H54 (cell line): Measurements from ENCODE around the gene MDFIC.

Experiments used
- DNase-seq: peaks from one replicate; pipeline ENCODE4 v3.0.0; 2011; ENCODE audit warnings: low spot score, mixed read lengths; ENCODE audit not compliant: insufficient read length
- FAIRE-seq: peaks from 3 replicates; lab custom pipeline; 2011; peaks lifted over from hg19 to GRCh38; lab: Jason Lieb, UNC
- POLR2A ChIP-seq: IDR thresholded peaks from 2 replicates; pipeline ENCODE4 v1.6.1; 2011; ENCODE audit warnings: low read depth, mild to moderate bottlenecking, low read length

Gene MDFIC

GRCh38 chr7:114932991-114933390, 11.1 kb downstream of the MDFIC start:
- FAIRE-seq: no peak
- TF ChIP-seq POLR2A: no peak
- no peak for DNase-seq

DNA sequence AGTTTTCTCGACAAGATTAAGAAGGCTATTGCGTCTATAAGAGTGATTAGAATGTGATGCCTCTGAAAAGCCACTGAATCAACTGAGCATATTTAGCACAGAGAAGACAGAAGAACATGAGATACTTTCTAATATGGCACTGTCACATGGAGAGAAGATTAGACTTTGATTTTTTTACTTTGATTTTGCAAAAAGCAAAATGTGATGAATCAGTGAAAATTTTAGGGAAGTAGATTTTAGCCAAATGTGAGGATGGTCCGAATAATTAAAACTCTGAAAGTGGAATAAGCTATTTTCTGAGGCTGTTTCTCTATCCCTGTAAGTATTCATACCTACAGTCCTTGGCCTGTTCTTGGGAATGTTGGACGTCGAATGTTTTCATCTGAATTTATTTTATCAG, 11.8 kb downstream of the MDFIC start:
- FAIRE-seq (no peak), DNase-seq (no peak)
- no peak for TF ChIP-seq POLR2A

DNA sequence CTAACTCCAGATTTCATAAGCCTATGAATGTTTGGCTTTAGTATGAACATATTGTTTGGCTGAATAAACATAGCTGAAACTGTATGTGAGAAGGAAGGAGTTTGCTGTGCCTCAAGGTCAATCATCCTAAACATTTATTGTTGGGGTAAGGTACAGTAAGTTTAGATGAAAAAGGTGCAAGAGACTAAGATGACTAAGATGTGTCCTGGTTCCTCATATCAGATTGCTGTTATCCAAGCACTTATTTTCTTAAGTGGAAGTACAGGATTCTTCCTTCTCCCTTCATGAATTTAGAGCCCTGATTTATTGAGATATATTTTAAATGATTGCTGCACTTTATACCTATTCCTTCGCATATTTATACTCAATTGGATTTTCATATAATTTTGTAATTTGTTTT, 12.2 kb downstream of the MDFIC start:
- no peak for TF ChIP-seq POLR2A
- no peak for DNase-seq
- no peak for FAIRE-seq

GRCh38 chr7:114934713-114935112, 12.8 kb downstream of the MDFIC start:
- TF ChIP-seq POLR2A: no peak
- FAIRE-seq (peak; percentile 41), DNase-seq (no peak)

- DNase-seq: no peak
- no peak for TF ChIP-seq POLR2A
- no peak for FAIRE-seq
Measured at GRCh38 chr7:114936471-114936870, 14.6 kb downstream of the MDFIC start.

GRCh38 chr7:114937446-114937845, 15.6 kb downstream of the MDFIC start:
- no peak for DNase-seq
- peak; percentile 27 for FAIRE-seq
- TF ChIP-seq POLR2A: no peak

DNA sequence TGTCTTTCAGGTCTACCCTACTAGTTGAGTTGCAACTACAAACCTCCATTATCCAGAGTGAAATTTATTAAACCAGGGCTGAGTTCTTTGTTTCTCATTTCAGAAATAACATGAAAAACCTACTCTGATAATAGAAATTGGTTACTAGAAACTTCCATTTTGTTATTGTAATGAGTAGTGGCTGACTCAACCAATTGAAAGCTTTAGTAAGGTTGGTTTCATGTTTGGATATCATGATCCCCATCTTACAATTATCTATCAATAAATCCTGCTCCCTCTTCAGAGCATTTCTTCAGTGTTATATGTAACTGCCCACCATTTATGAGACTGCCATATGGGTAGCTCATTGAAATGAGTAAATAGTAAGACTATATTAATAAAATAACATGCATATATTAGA, 16.9 kb downstream of the MDFIC start:
- FAIRE-seq (no peak), DNase-seq (no peak)
- TF ChIP-seq POLR2A: no peak

- DNase-seq: no peak
- FAIRE-seq: peak; percentile 36
- no peak for TF ChIP-seq POLR2A
Measured at GRCh38 chr7:114939484-114940097, 17.7 kb downstream of the MDFIC start.

DNA sequence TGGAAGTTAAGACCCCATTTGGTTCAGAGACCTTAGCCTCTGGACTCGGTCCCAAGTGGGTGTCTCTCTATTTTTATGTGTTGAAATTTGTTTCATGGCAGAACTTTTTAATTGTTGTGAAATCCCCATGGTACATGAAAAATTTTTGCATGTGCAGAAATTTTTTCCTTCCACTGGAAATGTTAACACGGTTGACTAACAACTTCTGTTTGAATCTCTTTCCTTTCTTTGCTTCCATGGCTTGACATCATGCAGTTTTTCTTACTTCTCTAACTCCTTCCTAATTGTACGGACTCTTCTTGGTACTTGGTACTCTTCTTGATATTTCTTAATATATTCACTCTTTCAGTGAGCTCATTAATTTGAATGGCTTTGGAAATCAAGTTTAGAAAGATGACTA, 18.3 kb downstream of the MDFIC start:
- DNase-seq: no peak
- FAIRE-seq: no peak
- TF ChIP-seq POLR2A: no peak

GRCh38 chr7:114941692-114942091, 19.8 kb downstream of the MDFIC start:
- DNase-seq (no peak), FAIRE-seq (no peak)
- no peak for TF ChIP-seq POLR2A

GRCh38 chr7:114942446-114943175, 20.7 kb downstream of the MDFIC start:
- TF ChIP-seq POLR2A: no peak
- no peak for DNase-seq
- FAIRE-seq: no peak

DNA sequence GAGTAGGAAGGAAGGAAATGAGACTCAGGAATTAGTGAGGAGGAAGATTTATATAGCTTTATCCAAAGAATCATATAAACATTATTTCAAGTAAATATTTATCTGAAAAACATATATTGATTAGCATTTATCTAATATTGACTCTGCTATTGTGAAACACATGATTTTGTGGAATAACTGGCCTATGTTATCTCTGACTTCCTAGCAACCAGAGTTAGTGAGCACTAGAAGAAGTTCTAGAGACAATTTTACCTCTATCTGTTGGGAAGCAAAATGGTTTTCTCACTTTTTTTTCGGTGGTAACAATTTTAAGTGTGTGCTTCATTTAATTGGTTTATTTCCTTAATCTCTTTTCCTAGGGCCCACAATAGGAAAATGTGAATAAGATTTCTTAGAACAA, 21.6 kb downstream of the MDFIC start:
- no peak for DNase-seq
- no peak for FAIRE-seq

GRCh38 chr7:114943953-114944744, 22.3 kb downstream of the MDFIC start:
- DNase-seq (no peak), FAIRE-seq (no peak)
- no peak for TF ChIP-seq POLR2A

More for the DNA sequence above, 21.6 kb downstream of the MDFIC start:
- TF ChIP-seq POLR2A: no peak
